Diencephalon (tissue), 1 donor: Measurements from ENCODE around the gene MATCAP1. TPM values are rescaled to one million over a fixed set of nuclear protein-coding genes. Genes with fewer than 3 reads are reported as not detected.
A peak's percentile ranks its signal among the peaks of the same experiment; 100 is the strongest.

Experiments
- small RNA-seq: library from RNA; depleted of rRNA; stranded (forward); fragments of <200 nt; gene quantifications from one replicate; pipeline ENCODE3, GENCODE V24; 2014
- total RNA-seq: library from RNA; depleted of rRNA; stranded (reverse); fragments of >200 nt; gene quantifications from one replicate; pipeline ENCODE4 v1.2.3, GENCODE V29; 2014

The MATCAP1 gene
- 58.8 TPM for total RNA-seq

DNA sequence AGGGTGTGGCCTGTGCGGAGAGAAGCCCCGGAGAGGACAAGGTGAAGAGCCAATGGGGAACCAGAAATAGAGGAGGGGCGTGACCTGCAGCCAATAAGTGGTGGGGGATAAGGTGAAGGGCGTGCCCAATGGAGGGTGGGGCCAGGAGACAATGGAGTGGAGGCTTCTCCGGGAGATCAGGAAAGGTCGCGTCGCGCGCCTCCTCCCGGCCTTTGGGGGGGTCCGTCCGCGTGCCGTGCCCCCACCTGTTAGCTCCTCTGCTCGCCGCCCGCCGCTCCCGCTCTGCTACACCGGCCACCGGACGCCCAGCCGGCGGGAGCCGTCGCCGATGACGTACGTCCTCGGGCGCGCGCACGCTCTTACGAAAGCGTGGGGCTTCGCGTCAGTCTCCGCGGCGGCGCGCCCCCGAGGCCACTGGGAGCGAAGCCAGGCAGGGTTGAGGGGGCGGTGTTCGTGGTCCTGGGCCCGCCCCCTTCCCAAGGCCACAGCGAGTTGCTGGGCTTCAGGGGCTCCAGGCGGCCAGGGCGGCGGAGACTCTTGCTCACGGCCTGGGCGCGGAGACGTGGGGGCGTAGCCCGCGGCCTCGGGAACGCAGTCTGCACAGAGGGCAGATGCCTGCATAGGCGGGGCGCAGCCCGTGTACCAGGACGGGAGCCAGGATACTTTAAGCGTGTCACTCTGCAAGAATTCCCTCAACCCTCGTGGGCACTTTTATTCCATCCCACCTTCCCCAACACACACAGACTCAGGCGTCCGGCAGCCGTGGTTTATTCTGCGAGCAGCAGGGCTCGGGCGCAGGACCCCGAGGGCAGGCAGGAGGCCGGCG lies at the start of gene MATCAP1:
Gene MATCAP1 (minus strand): TSS at position 337 of the 826 bp plus-strand sequence. CDS start 3,353 bp downstream, outside the sequence.

DNA sequence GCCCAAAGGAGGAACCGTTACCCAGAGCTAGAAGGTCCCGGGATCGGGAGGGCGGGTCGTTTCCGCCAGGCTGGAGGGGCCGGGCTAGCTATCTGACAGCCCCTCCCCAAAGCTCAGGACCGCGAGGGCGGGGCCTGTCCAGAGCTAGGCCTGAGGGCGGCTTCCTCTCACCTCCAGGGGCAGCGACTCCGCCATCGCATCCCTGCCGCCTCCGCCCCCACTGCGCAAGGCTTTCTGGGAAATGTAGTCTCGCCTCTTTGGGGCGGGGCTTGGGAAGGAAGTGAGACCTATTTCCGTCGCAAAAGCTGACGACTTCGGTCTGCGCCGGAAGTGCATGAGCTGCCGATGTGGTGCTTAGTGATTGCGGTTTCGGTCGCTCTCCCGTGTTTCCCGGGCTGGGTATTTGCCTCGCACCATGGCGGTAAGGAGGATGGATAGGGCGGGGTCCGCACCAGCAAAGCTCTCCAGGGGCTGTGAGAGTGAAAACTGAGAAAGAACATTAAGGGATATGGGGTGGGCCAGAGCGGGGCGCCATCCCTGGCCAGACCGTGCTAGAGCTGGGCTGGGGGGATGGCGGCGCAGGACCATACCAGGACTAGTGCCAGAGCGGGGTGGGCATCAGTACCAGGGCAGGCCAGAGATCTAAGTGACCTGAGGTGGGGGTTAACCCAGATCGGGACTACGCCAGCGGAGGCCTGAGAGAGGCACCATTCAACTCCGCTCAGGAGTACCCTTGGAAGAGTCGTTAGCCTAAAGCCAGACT lies 43.2 kb upstream of the MATCAP1 start, which contains the start of gene TMEM208:
Gene TMEM208 (plus strand): TSS at position 327 of the 763 bp plus-strand sequence. CDS start 89 bp downstream, at position 416.

DNA sequence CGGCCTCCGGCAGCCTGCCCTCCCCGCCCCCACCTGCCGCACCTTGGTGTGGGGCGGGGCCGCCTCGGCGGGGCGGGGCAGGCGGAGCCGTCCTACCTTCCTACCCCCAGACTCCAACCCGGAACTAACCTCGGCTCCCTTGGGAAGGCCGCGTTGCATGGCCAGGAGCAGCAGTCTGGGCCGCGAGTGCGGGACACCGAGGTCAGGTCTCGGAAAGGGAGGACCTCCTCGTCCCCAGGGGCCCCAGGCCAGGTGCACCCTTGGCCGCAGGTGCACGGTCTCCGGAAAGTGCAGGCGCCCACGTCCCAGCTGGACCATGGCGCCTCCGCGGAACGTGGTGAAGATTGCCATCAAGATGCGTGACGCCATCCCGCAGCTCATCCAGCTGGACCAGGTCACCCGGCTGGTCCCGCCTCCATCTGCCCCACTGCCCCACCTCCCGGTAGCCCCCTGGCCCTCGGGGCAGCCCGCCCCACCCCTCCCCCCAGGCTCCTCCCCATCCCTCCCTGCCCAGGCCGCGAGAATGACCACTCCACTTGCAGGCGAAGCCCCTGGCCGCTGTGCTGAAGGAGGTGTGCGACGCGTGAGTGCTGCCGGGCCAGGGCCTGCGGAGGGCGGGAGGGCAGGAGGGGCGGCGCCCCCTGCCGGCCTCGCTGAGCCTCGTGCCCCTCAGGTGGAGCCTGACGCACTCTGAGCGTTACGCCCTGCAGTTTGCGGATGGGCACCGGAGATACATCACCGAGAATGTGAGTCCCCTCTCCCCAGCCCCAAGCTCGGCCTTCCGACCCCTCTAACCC lies 15.4 kb upstream of the MATCAP1 start, which contains the start of gene ELMO3:
Gene ELMO3 (plus strand): TSS at position 121 of the 797 bp plus-strand sequence. CDS start 196 bp downstream, at position 317.

DNA sequence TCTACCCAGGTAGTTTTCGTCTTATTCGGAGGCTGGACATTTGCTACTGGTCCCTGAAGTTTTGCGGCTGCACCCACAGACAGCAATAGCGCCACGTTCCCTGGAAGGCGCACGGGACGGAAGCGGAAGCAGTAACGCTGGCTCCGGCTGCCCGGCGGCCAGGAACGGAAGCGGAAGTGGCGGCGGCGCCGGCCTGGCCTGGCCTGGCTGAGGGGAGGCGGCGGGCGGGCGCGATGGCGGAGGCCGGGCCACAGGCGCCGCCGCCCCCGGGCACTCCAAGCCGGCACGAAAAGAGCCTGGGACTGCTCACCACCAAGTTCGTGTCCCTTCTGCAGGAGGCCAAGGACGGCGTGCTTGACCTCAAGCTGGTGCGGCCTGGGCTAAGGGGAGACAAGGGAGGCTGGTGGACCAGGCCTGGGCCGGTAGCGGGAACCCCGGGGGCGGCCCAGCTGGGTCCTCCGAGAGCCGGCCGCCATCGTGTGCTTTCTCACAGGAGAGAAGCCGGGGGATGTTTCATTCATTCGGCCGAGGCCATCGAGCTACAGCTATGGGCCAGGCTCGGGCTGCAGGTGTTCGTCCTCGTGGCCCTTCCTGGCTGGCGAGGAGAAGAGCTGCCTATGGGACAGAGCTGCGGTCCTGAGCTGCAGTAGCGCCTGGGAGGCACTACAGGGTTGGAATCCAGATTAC lies 8.4 kb upstream of the MATCAP1 start, which contains the start of gene E2F4:
Gene E2F4 (plus strand): TSS at position 161 of the 687 bp plus-strand sequence. CDS start 73 bp downstream, at position 234.

DNA sequence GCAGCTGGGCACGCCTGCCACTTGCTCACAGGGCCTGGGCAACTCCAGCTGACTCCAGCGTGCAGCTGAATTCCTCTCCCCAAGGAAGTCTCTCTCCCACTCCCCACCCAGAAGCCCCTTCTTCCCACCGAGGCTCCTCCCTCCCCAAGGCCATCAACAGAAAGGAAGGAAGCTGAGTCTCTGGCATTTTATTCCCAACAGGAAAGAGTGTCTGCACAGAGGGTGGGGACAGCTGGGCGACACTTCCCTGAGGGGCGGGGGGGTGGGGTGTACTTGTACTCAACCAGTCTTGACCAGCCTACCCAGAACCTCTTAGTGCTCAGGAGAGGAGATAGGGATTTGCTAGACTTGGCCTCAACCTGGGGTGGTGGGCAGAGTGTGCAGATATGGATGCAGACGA lies 6.3 kb upstream of the MATCAP1 start, which contains the start of gene EXOC3L1:
Gene EXOC3L1 (minus strand): TSS at position 96 of the 400 bp plus-strand sequence. CDS start 460 bp downstream, outside the sequence.

DNA sequence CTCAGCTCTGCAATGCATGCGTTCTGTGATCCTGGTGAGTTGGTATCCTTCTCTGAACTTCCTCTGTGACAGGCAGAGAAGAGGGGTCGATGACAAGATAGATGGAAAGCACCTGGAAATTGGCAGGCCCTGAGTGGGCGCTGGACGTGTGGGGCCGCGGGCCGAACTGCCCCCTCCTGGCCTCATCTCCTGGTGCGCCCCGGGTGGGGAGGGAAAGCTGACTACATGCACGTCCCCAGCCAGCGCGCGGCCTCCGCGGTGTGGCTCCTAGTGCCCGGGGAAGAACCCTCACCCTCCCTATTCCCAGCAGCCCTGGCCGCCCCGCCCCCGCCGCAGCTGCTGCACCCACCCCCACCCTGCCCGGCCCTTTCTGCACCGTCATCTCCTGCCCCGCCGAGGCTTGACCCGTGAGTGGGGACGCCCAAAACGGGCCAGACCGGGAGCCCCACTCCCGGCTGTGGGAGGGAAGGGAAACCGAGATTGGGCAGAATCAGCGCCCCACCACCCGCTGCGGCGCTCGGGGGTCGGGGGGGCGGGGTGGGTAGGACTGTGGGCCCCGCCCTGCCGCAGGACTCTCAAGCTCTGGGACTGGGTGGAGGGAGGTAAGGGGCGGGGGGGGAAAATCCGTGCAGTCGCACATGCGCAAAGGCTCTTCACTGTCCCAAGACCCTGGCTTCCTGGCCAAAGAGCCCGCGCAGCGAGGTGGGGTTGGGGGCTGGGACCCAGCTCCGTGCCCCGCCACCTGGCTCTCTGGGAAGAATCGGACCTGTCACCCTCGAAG lies 13.4 kb downstream of the MATCAP1 start, which contains the start of gene NOL3:
Gene NOL3 (plus strand): TSS at position 371 of the 781 bp plus-strand sequence.

DNA sequence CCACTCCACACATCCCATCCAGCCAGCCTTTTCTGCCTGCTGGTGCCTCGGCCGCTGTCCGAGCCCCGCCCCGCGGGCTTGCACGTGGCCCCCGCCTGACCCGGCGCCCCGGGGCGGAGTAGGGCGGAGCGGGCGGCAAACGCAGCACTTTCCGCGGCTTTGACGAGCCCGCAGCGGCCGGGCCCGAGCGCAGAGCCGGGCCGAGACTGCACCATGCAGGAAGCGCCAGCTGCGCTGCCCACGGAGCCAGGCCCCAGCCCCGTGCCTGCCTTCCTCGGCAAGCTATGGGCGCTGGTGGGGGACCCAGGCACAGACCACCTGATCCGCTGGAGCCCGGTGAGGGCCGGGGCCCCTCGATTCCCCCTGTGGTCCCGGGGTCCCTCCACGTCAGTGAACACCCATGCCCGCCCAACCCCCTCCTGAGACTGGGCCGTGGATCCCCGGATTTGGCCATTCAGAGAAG lies 19.1 kb downstream of the MATCAP1 start, which contains the start of gene HSF4:
Gene HSF4 (plus strand): TSS at position 147 of the 463 bp plus-strand sequence. CDS start 67 bp downstream, at position 214.

DNA sequence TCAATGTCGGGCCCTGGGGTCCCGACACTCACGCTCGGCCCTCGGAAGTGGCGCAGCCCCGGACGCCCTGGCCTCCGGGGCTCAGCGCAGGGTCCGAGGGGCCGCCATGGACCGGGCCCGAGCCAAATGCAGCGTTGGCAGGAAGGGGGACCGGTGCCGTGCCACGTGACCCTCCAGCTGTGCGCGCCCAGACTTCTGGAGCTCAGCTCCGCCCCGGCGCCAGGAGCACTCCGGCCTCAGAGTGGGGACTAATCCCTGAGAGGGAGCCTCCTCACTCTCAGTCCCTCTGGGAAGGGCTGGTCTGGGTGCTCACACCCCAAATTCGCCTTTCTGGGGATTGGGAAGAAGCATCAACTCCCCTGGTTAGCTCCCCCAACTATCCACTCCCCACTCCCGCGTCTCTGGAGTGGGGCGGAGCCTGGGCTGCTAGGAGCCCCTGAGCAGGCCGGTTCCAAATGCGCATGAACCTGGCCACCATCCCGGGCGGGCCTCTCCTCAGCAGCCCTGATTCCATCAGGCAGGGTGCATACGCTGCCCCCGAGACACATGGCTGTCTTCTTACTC lies 32.8 kb downstream of the MATCAP1 start, which contains the start of gene B3GNT9:
Gene B3GNT9 (minus strand): TSS at position 166 of the 564 bp plus-strand sequence. CDS start 513 bp downstream, outside the sequence.

Small RNAs within 50 kb of the gene (small RNA-seq; reads per million reads assigned to genes)
- gene MIR328, result 15.1 reads per million, percentile 94 among the genes with 10 or more reads in this experiment

Other genes starting within 250 kb of the MATCAP1 start
- 81.2 TPM for gene CIAO2B, start 249.6 kb downstream of the MATCAP1 start, total RNA-seq
- gene CES2, start 248.4 kb downstream of the MATCAP1 start, total RNA-seq, result 33.0 TPM
- gene CES3, start 222.7 kb downstream of the MATCAP1 start, total RNA-seq, result under 0.01 TPM
- gene CES4A, start 195.4 kb downstream of the MATCAP1 start, total RNA-seq, result 9.2 TPM
- gene CBFB, start 154.8 kb downstream of the MATCAP1 start, total RNA-seq, result 38.1 TPM
- gene PHAF1, start 74.0 kb downstream of the MATCAP1 start, total RNA-seq, result 21.7 TPM
- gene B3GNT9, start 33.0 kb downstream of the MATCAP1 start, total RNA-seq, result 1.8 TPM
- gene TRADD, start 24.1 kb downstream of the MATCAP1 start, total RNA-seq, result 1.6 TPM
- gene FBXL8, start 24.0 kb downstream of the MATCAP1 start, total RNA-seq, result 1.4 TPM
- 14.3 TPM for gene HSF4, start 19.2 kb downstream of the MATCAP1 start, total RNA-seq
- gene NOL3, start 13.4 kb downstream of the MATCAP1 start, total RNA-seq, result 9.2 TPM
- gene EXOC3L1, start 6.2 kb upstream of the MATCAP1 start, total RNA-seq, result 1.2 TPM
- gene E2F4, start 8.2 kb upstream of the MATCAP1 start, total RNA-seq, result 20.1 TPM
- 0.69 TPM for gene ELMO3, start 15.2 kb upstream of the MATCAP1 start, total RNA-seq
- gene TMEM208, start 43.2 kb upstream of the MATCAP1 start, total RNA-seq, result 23.1 TPM
- 4.8 TPM for gene FHOD1, start 63.5 kb upstream of the MATCAP1 start, total RNA-seq
- gene SLC9A5, start 65.0 kb upstream of the MATCAP1 start, total RNA-seq, result 2.8 TPM
- gene PLEKHG4, start 95.6 kb upstream of the MATCAP1 start, total RNA-seq, result 3.7 TPM
- gene KCTD19, start 142.8 kb upstream of the MATCAP1 start, total RNA-seq, result 2.1 TPM
- gene LRRC36, start 142.9 kb upstream of the MATCAP1 start, total RNA-seq, result 9.5 TPM
- gene TPPP3, start 209.5 kb upstream of the MATCAP1 start, total RNA-seq, result 36.2 TPM
- gene ZDHHC1, start 232.5 kb upstream of the MATCAP1 start, total RNA-seq, result 4.6 TPM
- 6.5 TPM for gene HSD11B2, start 247.2 kb upstream of the MATCAP1 start, total RNA-seq